ENCODE results near the gene GLTP.

Gene GLTP

DNA sequence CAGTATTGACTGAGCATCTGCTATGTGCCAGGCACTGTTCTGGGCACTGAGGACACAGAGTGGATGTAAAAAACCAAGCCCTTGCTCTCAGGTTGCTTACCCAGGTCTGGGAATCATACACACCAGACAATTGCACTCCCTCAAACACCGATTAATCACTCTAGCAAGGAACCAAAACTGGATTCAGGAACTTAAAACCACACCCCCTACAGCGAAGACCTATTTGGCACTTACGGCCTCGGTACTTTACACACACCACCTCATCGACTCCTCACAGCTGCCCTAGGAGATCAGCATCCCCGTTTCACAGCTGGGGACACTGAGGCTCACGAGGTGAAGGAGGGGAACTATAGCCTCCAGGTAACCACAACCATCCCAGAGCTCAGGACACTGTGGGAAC is 1.6 kb downstream of the GLTP start:
- ChIA-PET CTCF (interaction anchor here (0.6 to 3.7 kb wide), 6 partner anchors 15 to 98 kb away, joined by 3 to 15 read pairs (median 4); no protein-coding TSS in a partner anchor), POLR2A (no interaction called here)
- H3K4me1 ChIP-seq (ENCODE audit: control extremely low read depth in 1 of 4, control insufficient read depth in 4 of 4, insufficient read depth in 4 of 4, low read length in 3 of 4), result peaks cover 8 to 21% (median 15%) of the 10 kb centered on the region in 4 experiments
- no peaks in the 10 kb centered on the region for H3K36me3 ChIP-seq (ENCODE audit: control insufficient read depth in 4 of 4, insufficient read depth in 4 of 4, low read length in 3 of 4)
- H3K27me3 ChIP-seq (replicated peaks in 2 of 5; ENCODE audit: control insufficient read depth in 4 of 5, insufficient read depth in 5 of 5, low read length in 4 of 5), result no peaks in the 10 kb centered on the region
- peak overlapping the region in 3 of 7 experiments; percentile 5 to 95 (median 85) for H3K4me3 ChIP-seq (ENCODE audit: control insufficient read depth in 1 of 7, extremely low read depth in 1 of 7, insufficient read depth in 4 of 7, low read depth in 2 of 7, low read length in 6 of 7)
- peak in 1 of 3 donors; percentile 17 for DNase-seq
- H3K9me3 ChIP-seq (ENCODE audit: control extremely low read depth in 1 of 5, control insufficient read depth in 4 of 5, insufficient read depth in 2 of 5, low read depth in 1 of 5, low read length in 4 of 5), result no peaks in the 10 kb centered on the region
- whole genome bisulfite sequencing (ENCODE audit: insufficient coverage), result 86% methylated on average over 7 of the region's 7 CpGs
- no peak overlapping the region for H3K27ac ChIP-seq (ENCODE audit: insufficient read depth in 1 of 2, low read depth in 1 of 2, low read length in 2 of 2, poor library complexity in 1 of 2, severe bottlenecking in 2 of 2)

DNA sequence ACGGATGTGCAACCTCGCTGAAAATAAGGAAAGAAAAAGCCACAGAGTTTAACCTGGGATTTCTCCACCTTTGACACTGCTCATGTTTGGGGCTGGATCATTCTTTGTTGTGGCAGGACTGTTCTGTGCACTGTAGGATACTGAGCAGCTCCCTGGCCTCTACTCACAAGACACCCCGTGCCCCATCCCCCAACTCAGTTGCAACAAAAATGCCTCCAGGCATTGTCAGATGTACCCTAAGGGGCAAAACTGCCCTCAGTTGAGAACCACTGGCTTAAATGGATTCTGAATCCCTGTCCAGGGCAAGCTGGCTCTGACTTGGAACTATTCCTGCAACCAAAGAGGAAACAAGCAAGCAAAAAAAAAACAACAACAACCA is 2.1 kb downstream of the GLTP start:
- Histone ChIP-seq H3K36me3 (ENCODE audit: control insufficient read depth in 4 of 4, insufficient read depth in 4 of 4, low read length in 3 of 4) (no peaks in the 10 kb centered on the region), H3K4me3 (ENCODE audit: control insufficient read depth in 1 of 7, extremely low read depth in 1 of 7, insufficient read depth in 4 of 7, low read depth in 2 of 7, low read length in 6 of 7) (no peak overlapping the region), H3K27me3 (replicated peaks in 2 of 5; ENCODE audit: control insufficient read depth in 4 of 5, insufficient read depth in 5 of 5, low read length in 4 of 5) (no peaks in the 10 kb centered on the region), H3K4me1 (ENCODE audit: control extremely low read depth in 1 of 4, control insufficient read depth in 4 of 4, insufficient read depth in 4 of 4, low read length in 3 of 4) (peaks cover 8 to 21% (median 15%) of the 10 kb centered on the region in 4 experiments), H3K9me3 (ENCODE audit: control extremely low read depth in 1 of 5, control insufficient read depth in 4 of 5, insufficient read depth in 2 of 5, low read depth in 1 of 5, low read length in 4 of 5) (no peaks in the 10 kb centered on the region), H3K27ac (ENCODE audit: insufficient read depth in 1 of 2, low read depth in 1 of 2, low read length in 2 of 2, poor library complexity in 1 of 2, severe bottlenecking in 2 of 2) (no peak overlapping the region)
- CTCF ChIA-PET, result interaction anchor here (0.7 to 3.7 kb wide), 3 partner anchors 14 to 25 kb away, joined by 3 to 15 read pairs (median 3); no protein-coding TSS in a partner anchor
- POLR2A ChIA-PET, result no interaction called here
- no peak for DNase-seq
- 100% methylated on average over 3 of the region's 3 CpGs for WGBS (ENCODE audit: insufficient coverage)

DNA sequence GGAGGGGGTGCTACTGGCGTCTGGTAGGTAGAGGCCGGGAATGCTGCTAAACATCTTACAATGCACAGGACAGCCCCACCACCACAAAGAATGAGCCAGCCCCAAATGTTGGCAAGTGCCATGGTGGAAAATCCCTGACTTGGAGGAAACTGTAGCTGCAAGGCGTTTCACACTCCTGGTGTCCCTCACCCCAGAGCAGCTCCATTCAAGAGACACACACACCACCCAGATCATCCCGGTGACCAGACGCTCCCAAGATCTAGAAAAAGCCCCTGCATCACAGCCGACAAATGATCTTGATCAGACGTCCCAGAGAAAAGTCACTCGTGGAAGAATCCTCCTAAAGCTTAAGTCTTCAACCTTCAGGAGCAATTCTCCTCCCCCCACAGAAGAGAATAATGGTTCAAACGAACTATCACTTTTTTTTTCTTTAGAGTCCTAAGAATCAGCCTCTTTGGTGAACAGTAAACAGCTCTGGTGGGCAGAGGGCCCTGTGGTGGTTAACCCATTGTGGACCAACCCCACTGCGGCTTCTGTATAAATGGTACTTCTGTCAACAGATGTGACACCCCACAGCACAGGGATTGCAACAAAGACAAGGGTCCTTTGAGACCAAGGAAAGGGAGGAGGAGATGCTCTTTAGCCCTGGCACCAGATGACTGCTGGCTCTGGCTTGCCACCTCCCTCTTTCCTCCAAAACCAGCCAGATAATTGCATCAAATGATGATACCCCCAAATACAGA is 2.7 kb downstream of the GLTP start:
- peaks cover 8 to 21% (median 15%) of the 10 kb centered on the region in 4 experiments for H3K4me1 ChIP-seq (ENCODE audit: control extremely low read depth in 1 of 4, control insufficient read depth in 4 of 4, insufficient read depth in 4 of 4, low read length in 3 of 4)
- H3K4me3 ChIP-seq (ENCODE audit: control insufficient read depth in 1 of 7, extremely low read depth in 1 of 7, insufficient read depth in 4 of 7, low read depth in 2 of 7, low read length in 6 of 7), result no peak overlapping the region
- 86% methylated on average over 7 of the region's 10 CpGs for WGBS (ENCODE audit: insufficient coverage)
- no peaks in the 10 kb centered on the region for H3K27me3 ChIP-seq (replicated peaks in 2 of 5; ENCODE audit: control insufficient read depth in 4 of 5, insufficient read depth in 5 of 5, low read length in 4 of 5)
- POLR2A ChIA-PET, result no interaction called here
- no peak overlapping the region for H3K27ac ChIP-seq (ENCODE audit: insufficient read depth in 1 of 2, low read depth in 1 of 2, low read length in 2 of 2, poor library complexity in 1 of 2, severe bottlenecking in 2 of 2)
- no peak for DNase-seq
- CTCF ChIA-PET, result interaction anchor here (0.7 to 3.7 kb wide), 4 partner anchors 11 to 24 kb away, joined by 3 to 15 read pairs (median 3); no protein-coding TSS in a partner anchor
- H3K9me3 ChIP-seq (ENCODE audit: control extremely low read depth in 1 of 5, control insufficient read depth in 4 of 5, insufficient read depth in 2 of 5, low read depth in 1 of 5, low read length in 4 of 5), result no peaks in the 10 kb centered on the region
- no peaks in the 10 kb centered on the region for H3K36me3 ChIP-seq (ENCODE audit: control insufficient read depth in 4 of 4, insufficient read depth in 4 of 4, low read length in 3 of 4)

DNA sequence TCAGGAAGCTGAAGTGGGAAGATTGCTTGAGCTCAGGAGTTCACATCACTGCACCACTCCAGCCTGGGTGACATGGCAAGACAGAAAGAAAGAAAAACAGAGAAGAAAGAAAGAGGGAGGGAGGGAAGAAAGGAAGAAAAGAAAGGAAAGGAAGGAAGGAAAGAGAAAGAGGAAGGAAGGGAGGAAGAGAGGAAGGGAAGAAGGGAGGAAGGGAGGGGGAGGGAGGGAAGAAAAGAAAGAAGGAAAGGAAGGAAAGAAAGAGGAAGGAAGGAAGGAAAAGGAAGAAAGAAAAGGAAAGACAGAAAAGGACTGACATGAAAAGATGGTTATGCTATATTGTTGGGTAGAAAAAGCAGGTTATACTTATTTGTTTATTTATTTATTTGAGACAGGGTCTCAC is 3.9 kb downstream of the GLTP start:
- H3K9me3 ChIP-seq (ENCODE audit: control extremely low read depth in 1 of 5, control insufficient read depth in 4 of 5, insufficient read depth in 2 of 5, low read depth in 1 of 5, low read length in 4 of 5), result no peaks in the 10 kb centered on the region
- ChIA-PET CTCF (interaction anchor here (0.8 to 3.7 kb wide), 3 partner anchors 12 to 36 kb away, joined by 3 to 15 read pairs (median 4); no protein-coding TSS in a partner anchor), POLR2A (no interaction called here)
- H3K27me3 ChIP-seq (replicated peaks in 2 of 5; ENCODE audit: control insufficient read depth in 4 of 5, insufficient read depth in 5 of 5, low read length in 4 of 5), result no peaks in the 10 kb centered on the region
- H3K27ac ChIP-seq (ENCODE audit: insufficient read depth in 1 of 2, low read depth in 1 of 2, low read length in 2 of 2, poor library complexity in 1 of 2, severe bottlenecking in 2 of 2), result no peak overlapping the region
- H3K4me1 ChIP-seq (ENCODE audit: control extremely low read depth in 1 of 4, control insufficient read depth in 4 of 4, insufficient read depth in 4 of 4, low read length in 3 of 4), result peaks cover 8 to 33% (median 15%) of the 10 kb centered on the region in 4 experiments
- H3K4me3 ChIP-seq (ENCODE audit: control insufficient read depth in 1 of 7, extremely low read depth in 1 of 7, insufficient read depth in 4 of 7, low read depth in 2 of 7, low read length in 6 of 7), result no peak overlapping the region
- H3K36me3 ChIP-seq (ENCODE audit: control insufficient read depth in 4 of 4, insufficient read depth in 4 of 4, low read length in 3 of 4), result peaks cover 0 to 5% (median 2%) of the 10 kb centered on the region in 4 experiments
- DNase-seq, result no peak

DNA sequence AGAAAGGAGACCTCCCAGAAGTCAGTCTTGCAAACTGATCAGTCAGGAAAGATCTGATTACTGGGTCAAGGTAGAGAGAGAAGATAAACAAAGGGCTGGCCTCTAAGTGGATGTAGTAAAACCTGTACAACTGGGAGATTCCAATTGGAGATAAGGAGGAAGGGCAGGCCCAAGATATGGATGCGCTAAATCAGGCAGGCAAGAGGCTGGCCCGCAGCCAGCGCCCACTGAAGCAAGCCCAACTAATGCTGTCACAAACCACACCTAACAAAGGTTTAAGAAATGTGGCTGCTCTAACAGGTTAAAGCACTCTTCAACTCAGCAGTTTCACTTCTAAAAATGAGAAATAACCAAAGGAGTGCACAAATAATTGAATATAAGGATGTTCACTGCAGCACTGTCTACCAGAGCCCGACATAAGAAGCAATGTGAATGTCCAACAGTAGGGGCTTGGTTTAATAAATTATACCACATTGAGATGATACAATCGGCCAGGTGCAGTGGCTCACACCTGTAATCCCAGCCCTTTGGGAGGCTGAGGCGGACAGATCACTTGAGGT is 4.7 kb downstream of the GLTP start:
- Histone ChIP-seq H3K27ac (ENCODE audit: insufficient read depth in 1 of 2, low read depth in 1 of 2, low read length in 2 of 2, poor library complexity in 1 of 2, severe bottlenecking in 2 of 2) (no peak overlapping the region), H3K4me1 (ENCODE audit: control extremely low read depth in 1 of 4, control insufficient read depth in 4 of 4, insufficient read depth in 4 of 4, low read length in 3 of 4) (peaks cover 8 to 34% (median 11%) of the 10 kb centered on the region in 4 experiments)
- CTCF ChIA-PET, result interaction anchor here (0.8 to 3.7 kb wide), 2 partner anchors 22 to 35 kb away, joined by 4 to 15 read pairs; no protein-coding TSS in a partner anchor

GRCh38 chr12:109873653-109874052 is 6.7 kb downstream of the GLTP start:
- CTCF ChIA-PET, result interaction anchor here (1.9 kb wide), 1 partner anchor 20 kb away, joined by 7 read pairs; no protein-coding TSS in a partner anchor
- POLR2A ChIA-PET, result no interaction called here
- Histone ChIP-seq H3K36me3 (ENCODE audit: control insufficient read depth in 4 of 4, insufficient read depth in 4 of 4, low read length in 3 of 4) (peaks cover 0 to 5% (median 2%) of the 10 kb centered on the region in 4 experiments), H3K9me3 (ENCODE audit: control extremely low read depth in 1 of 5, control insufficient read depth in 4 of 5, insufficient read depth in 2 of 5, low read depth in 1 of 5, low read length in 4 of 5) (no peaks in the 10 kb centered on the region), H3K27me3 (replicated peaks in 2 of 5; ENCODE audit: control insufficient read depth in 4 of 5, insufficient read depth in 5 of 5, low read length in 4 of 5) (no peaks in the 10 kb centered on the region), H3K4me3 (ENCODE audit: control insufficient read depth in 1 of 7, extremely low read depth in 1 of 7, insufficient read depth in 4 of 7, low read depth in 2 of 7, low read length in 6 of 7) (no peak overlapping the region), H3K27ac (ENCODE audit: insufficient read depth in 1 of 2, low read depth in 1 of 2, low read length in 2 of 2, poor library complexity in 1 of 2, severe bottlenecking in 2 of 2) (no peak overlapping the region), H3K4me1 (ENCODE audit: control extremely low read depth in 1 of 4, control insufficient read depth in 4 of 4, insufficient read depth in 4 of 4, low read length in 3 of 4) (peaks cover 0 to 19% (median 0%) of the 10 kb centered on the region in 4 experiments)
- DNase-seq, result no peak
- 95% methylated on average over 2 of the region's 6 CpGs for WGBS (ENCODE audit: insufficient coverage)

More for the DNA sequence above, 4.7 kb downstream of the GLTP start:
- H3K27me3 ChIP-seq (replicated peaks in 2 of 5; ENCODE audit: control insufficient read depth in 4 of 5, insufficient read depth in 5 of 5, low read length in 4 of 5), result no peaks in the 10 kb centered on the region
- no peak for DNase-seq
- peaks cover 0 to 5% (median 2%) of the 10 kb centered on the region in 4 experiments for H3K36me3 ChIP-seq (ENCODE audit: control insufficient read depth in 4 of 4, insufficient read depth in 4 of 4, low read length in 3 of 4)
- H3K4me3 ChIP-seq (ENCODE audit: control insufficient read depth in 1 of 7, extremely low read depth in 1 of 7, insufficient read depth in 4 of 7, low read depth in 2 of 7, low read length in 6 of 7), result no peak overlapping the region
- 82% methylated on average over 2 of the region's 6 CpGs for WGBS (ENCODE audit: insufficient coverage)
- no peaks in the 10 kb centered on the region for H3K9me3 ChIP-seq (ENCODE audit: control extremely low read depth in 1 of 5, control insufficient read depth in 4 of 5, insufficient read depth in 2 of 5, low read depth in 1 of 5, low read length in 4 of 5)
- POLR2A ChIA-PET, result no interaction called here
